Measurements from ENCODE around the gene CTXND1.

GRCh38 chr15:80260551-80260950 lies 8.5 kb upstream of the CTXND1 start:
- TF ChIP-seq EZH2 (IDR thresholded peaks at IDR 0.05; ENCODE audit: low read length, unreplicated experiment): no peak
- no peak for TF ChIP-seq CTCF (conservative IDR thresholded peaks at IDR 0.05; ENCODE audit: low read depth, low read length)
- TF ChIP-seq EZH2phosphoT487 (IDR thresholded peaks at IDR 0.05; ENCODE audit: borderline replicate concordance, low read length): no peak

Data from PC-3 (cell line).